Kidney glomerular epithelial cell (primary cell): ENCODE results near the gene OSER1.
"Not testable (repeated sequence)": the region's sequence is repeated elsewhere in the genome, so short reads cannot be mapped to it uniquely, and the experiment has no call there.

Source experiments
- DNase-seq: peaks from one replicate; lab custom pipeline; 2025; lab: John Stamatoyannopoulos, UW

OSER1 gene

DNA sequence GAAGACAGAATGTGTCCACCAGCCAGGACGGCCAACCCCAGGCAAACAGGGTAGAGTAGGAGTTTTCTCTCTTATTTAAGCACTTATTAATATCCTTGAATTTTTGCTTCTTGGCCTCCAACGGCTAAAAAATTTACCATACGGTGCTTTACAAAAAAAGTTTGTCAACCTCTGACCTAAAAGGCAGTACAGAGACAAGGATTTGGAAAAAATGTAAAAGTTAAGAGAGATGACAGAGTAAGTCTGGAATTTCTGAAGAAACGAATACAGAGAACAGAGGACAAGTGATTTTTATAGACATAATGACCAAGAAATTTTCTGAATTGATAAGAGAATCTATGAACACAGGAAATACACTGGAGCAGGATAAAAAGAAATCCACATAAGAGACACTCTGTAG is 10.2 kb downstream of the OSER1 start:
- no peak for DNase-seq

DNA sequence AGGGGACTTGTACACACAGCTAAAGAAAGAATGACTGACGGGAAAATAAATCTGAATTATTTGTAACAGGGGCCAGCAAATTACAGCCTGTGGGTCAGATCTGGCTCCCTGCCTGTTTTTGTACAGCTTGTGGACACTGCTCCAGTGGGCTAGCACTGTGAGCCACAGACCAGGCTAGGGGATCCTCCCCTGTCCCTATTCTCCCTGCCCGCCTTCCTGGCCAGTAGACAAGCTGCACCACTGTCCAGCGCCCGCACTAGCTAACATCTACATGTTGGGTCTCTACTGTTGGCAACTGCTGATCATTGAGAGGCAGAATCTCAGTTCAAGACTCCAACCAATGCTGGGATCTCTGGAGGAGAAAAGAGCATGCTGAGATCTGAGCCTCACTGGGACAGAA is 10.7 kb downstream of the OSER1 start:
- DNase-seq = no peak

- DNase-seq = no peak
These were observed 11.7 kb downstream of the OSER1 start for GRCh38 chr20:44198872-44199271.

DNA sequence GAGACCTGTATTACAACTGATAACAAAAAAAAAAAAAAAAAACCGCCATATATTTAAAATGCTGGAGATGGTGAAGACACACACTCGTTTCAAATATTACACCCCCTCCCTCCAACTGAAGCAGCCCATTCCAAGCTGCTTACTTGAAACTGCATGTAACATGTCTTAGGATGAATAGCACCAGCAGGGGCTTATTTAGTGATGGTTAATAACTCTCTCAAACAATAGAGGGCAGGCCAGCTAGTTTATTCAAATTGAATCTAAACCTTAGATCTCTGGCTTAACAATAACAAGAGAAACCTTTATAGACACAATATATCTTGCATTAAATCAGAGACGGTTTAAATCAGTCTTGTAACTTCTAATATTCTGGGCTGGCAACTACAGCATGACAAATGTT is 14.3 kb downstream of the OSER1 start:
- DNase-seq = no peak

- DNase-seq = no peak
These were observed 15.0 kb downstream of the OSER1 start for GRCh38 chr20:44195605-44196004.

GRCh38 chr20:44193801-44194200 is 16.8 kb downstream of the OSER1 start:
- no peak for DNase-seq

GRCh38 chr20:44191640-44192039 is 18.9 kb downstream of the OSER1 start:
- DNase-seq = not testable (repeated sequence)

DNA sequence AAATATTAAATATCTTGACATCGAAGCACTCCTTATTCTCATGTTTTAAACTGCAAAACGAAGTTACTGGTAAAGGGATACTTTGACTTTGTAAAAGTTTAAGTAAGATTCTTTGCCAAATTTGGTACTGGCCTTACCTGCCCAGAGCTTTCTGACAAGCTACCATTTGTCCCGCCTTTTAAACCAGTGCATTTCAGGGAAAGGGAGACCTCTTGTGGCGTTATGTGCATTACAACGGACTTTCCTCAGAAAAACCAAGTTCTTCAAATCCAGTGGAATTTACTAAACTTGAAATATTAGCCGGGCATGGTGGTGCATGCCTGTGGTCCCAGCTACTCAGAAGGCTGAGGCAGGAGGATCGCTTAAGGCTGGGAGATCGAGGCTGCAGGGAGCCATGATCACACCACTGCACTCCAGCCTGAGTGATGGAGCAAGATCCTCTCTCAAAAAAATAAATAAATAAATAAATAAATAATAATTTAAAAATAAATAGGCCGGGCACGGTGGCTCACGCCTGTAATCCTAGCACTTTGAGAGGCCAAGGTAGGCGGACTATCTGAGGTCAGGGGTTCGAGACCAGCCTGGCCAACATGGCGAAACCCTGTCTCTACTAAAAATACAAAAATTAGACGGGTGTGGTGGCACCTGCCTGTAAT is 20.2 kb downstream of the OSER1 start:
- DNase-seq = peak; percentile 80

- DNase-seq = no peak
These were observed 21.8 kb downstream of the OSER1 start for GRCh38 chr20:44188752-44189151.

GRCh38 chr20:44187772-44188709 is 22.5 kb downstream of the OSER1 start:
- DNase-seq = peak; percentile 50

DNA sequence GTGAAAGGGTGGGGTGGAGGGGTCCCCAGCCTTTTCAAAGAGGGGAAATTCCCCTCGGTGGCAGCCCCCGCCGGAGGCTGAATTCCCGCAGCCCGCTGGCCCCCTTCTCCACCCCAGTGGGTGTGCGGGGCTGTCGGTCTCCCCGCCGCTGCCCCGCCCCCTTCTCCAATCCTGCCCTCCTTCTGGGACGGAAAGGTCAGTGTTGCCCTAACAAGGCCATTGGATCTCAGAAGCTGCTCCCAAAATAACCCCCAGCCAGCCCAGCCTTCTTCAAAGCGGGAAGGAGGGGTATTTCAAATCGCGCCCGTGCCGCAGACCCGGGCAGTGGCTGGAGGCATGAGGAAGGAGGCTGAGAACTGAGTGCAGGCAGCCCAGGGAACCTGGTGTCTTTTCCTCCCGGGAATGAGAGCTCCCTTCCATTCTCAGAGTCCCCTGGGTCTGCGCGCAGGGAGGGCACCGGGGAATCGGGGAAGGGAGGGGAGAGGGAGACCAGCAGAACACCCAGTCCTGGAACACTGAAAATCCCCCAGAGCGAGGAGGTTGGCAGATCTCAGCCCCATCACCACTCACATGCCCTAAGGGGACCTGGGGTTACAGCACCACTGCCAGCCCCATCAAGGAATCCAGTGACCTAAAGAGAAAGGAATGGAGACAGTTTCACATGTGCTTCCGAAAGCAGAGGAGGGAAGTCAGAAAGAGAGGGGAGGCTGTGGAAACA is 23.4 kb downstream of the OSER1 start, which contains the start of gene JPH2:
Gene JPH2 (minus strand): TSS at position 135 of the 718 bp plus-strand sequence. CDS start 483 bp downstream, outside the sequence.
- DNase-seq = peak; percentile 52

GRCh38 chr20:44186674-44187053 is 23.9 kb downstream of the OSER1 start:
- no peak for DNase-seq

DNA sequence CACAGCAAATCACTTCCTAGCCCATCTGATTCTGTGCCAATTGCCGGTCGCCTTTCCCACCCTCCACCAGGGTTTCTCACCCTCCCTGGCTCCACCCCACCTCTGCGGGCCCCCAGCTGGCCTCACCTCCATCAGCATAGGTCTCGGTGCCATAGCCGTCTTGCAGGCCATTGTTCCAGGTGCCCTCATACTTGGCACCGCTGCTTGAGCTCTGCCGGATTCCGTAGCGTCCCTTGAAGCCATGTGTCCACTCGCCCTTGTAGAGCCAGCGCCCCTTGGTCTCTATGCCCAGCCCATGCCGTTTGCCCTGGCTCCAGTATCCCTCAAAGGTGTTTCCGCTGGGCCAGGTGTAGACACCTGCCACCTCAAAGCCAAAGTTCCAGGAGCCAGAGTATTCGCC is 24.4 kb downstream of the OSER1 start:
- DNase-seq = no peak

DNA sequence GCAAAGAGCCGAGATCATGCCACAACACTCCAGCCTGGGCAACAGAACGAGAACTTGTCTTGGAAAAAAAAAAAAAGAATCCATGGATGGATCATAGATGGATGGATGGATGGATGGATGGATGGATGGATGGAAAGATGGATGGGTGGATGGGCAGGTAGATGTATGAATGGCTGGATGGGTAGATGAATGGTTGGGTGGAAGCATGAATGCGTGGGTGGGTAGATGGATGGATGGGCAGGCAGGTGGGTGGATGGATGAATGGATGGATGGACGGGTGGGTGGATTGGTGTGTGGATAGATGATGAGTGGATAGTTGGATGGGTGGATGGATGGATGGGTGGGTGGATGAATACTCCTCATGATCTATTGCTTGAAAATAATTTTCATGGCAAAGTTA is 25.0 kb downstream of the OSER1 start:
- no peak for DNase-seq

DNA sequence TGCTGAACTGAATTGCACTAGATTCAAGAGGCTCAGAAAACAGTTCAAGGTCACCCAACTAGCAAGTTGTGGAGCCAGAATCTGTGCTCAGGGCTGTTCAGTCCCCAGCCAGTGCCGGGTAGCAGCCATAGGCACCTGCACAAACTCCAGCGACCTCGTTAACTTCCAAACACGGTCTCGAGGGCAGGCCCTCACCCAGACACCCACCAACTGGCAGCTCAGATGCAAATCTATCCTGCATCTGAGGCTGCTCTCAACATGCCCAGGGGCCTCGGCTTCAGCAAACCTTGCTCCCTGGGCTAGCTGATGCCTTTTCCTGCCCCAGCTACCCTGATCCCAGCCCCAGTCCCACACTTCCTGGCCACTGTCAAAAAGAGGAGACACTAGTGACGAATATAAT is 27.3 kb downstream of the OSER1 start:
- DNase-seq = no peak

GRCh38 chr20:44182863-44183262 is 27.7 kb downstream of the OSER1 start:
- no peak for DNase-seq

DNA sequence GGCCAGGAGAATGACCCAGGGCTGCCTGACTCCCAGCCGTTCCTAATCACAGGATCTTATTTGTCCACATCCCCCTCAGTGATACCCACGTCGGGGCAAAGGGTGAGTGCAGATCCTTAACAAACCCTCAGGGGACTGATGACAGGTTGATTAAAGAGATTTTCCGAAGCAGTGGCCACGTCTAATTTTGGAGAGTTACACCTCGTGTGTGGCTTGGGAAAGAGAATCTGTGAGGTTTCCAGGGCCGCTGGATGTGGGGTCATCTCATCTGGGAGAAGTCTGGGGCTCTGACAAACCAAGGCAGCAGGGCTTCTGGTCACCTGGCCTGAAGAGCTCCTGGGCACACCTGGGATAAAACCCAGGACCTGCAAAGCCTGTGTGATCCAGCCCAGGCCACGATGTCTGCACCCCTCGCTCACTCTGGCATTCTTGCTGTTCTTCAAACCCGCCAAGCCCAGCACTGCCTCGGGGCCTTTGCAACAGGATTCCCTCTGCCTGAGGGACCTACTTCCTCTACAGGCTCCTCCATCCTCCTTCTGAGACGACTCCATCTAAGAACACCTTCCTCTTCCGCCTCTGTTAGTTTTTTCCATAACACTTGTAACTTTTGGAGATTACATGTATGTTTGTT is 28.3 kb downstream of the OSER1 start:
- DNase-seq = no peak

DNA sequence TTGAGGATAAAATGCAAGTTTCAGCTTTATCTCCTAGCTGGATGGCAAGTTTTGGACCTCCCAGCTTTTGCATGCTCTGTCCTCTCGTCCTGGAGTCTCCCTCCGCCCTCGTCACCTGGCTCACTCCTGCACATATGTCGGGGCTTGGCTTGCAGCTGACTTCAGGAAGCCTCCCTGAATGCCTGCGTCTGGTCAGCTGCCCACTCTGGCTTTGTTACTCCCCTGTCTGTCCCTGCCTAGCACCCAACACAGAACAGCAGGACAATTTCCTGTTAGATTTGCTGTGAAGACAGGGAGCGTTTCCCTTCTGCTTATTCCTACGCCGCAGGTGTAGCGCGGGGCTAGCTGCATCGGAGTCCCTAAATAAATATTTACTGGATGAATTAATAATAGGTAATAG is 29.0 kb downstream of the OSER1 start:
- no peak for DNase-seq

DNA sequence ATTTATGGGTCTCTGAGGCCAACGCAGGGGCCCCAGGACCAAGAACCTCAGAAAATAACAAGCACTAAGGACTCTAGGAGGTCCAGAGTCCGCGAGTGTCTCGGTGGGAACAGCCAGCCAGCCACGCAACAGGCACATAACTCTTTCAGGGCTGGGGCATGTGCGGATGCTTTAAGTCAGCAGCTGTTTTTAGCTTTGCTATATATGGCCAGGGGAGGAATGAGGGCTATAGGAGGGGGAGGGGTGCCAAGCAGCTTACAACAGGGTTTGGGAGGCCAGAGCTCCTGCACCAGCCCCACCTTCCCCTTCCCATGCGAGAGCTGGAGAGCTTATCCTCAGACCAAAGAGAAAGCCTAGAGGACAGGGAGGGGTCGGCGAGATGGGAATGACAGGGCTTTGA is 29.8 kb downstream of the OSER1 start:
- DNase-seq = no peak

GRCh38 chr20:44176833-44177534 is 33.6 kb downstream of the OSER1 start:
- no peak for DNase-seq

- DNase-seq = no peak
These were observed 35.4 kb downstream of the OSER1 start for GRCh38 chr20:44174996-44175765.
